GM18499 (cell line): ENCODE data around the gene C5orf63.
"Not testable (repeated sequence)": the region's sequence is repeated elsewhere in the genome, so short reads cannot be mapped to it uniquely, and the experiment has no call there.

Experiments
- ATAC-seq: cut with Tn5 transposase; IDR thresholded peaks from one replicate; pipeline ENCODE4 v1.9.1; 2021; ENCODE audit warnings: moderate number of reproducible peaks; ENCODE audit not compliant: insufficient read depth, unreplicated experiment

The C5orf63 gene

DNA sequence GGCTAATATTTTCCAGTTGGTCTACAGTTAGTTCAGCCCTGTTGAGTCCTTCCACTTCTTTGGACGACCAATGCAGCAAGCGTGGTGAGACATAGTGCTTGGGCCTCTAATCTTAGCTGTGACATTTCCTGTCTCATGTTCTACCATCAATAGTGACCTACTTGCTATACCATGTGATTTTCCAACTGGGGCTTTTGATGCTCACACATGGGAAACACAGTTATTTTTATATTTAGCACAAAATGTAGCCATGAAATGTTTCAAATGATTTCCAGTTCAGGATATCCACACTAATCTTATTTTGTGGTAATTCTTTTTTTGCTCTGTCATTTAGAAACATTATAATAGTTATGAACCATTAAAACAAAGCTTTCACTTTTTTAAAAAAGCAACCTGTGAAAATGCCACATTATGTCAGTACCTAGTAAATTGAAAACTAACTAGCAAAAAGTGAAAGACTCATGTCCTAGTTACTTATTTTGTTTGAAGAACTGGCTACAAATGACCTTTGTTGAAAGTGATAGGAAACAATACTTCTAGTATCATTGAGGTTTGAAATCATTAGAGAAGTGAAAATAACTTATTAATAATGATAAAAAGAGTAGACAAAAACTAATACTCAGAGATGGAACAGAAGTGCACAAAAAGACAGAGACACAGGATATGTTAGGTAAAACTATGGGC lies 61.2 kb downstream of the C5orf63 start:
- peak; percentile 69 for ATAC-seq

- ATAC-seq = no peak
These were observed 62.1 kb downstream of the C5orf63 start for GRCh38 chr5:127011153-127011552.

GRCh38 chr5:127010362-127010761 lies 62.9 kb downstream of the C5orf63 start:
- no peak for ATAC-seq

GRCh38 chr5:127009784-127010183 lies 63.5 kb downstream of the C5orf63 start:
- ATAC-seq = no peak

DNA sequence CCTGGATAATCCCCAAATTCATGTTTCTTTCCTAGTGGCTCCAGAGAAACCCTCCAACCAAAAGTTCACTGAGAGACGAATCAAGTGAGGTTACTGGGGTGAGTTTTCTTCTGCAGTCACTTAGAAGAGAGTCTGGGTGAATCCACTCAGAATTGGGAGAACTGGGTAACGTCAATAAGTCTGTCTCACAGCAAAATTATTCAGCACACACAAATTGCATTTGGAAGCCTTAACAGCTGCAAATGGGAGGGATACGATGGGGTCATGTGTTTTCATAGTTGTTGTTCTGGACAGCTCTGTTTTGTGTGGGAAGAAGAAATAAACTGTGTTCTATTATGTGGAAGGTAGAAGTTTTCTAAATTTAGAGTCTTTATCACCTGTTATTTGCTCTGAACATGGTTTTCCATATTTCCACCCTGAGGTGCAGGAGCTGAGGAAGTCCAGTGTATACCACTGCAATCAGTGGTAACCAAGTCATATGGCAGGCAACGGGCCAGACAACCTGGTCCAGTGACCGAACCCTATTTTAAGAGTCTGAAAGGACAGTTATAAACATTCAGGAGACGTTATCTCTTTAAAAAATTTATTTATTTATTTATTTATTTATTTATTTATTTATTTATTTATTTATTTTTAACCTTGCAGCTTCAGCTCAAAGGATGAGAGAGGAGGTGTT lies 64.9 kb downstream of the C5orf63 start:
- ATAC-seq = no peak

- ATAC-seq = no peak
These were observed 65.8 kb downstream of the C5orf63 start for GRCh38 chr5:127007522-127007921.

DNA sequence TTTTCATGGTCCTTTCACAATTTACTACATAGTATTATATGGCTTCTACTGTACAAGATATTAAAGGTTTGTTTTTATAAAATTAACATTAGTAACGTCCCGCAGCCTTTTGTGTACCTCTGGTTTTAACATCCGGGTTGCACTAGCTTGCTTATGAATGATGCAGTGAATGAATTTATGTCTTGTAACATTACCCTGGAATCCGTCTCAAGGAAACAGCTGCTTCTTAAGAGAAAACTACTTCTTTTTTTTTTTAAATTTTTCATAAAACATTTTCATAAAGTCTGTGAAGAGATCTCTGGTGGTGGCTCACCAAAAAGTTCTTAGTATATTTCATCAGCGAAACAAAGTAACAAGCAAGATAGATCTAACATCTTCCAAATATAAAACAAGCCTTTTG lies 66.6 kb downstream of the C5orf63 start:
- ATAC-seq = no peak

GRCh38 chr5:127005282-127005681 lies 68.0 kb downstream of the C5orf63 start:
- not testable (repeated sequence) for ATAC-seq

GRCh38 chr5:127004721-127005120 lies 68.6 kb downstream of the C5orf63 start:
- ATAC-seq = no peak

DNA sequence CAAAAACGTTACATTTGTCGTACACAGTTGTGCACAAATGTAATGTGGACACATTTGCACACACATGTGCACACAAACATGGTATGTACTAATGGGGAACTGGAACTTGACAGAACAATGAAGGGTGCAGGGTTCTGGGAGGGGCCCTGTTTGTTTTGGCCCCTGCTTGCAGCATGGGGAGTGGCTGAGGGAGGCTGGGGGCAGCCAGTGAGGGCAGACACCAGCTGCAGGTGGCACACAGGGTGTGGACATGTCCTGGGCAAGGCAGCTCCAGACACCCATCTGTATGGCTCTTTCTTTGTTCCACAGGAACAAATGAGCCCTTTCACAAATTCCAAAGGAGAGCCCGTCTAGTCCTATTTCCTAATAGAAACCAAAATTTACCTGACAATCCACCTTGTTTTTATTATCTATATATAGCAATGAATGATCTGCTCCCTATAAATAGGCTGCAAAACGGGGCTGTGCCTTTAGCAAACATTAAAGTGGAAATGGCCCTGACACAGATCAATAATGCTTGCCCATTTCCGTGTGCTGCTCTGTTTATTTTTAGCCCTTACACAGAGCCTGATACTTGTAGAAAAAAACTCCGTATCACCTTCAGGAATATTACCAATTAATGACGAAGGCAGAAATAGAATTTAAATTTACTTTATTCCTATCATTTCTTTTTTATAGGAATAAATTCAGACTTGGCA lies 69.4 kb downstream of the C5orf63 start:
- ATAC-seq = no peak

DNA sequence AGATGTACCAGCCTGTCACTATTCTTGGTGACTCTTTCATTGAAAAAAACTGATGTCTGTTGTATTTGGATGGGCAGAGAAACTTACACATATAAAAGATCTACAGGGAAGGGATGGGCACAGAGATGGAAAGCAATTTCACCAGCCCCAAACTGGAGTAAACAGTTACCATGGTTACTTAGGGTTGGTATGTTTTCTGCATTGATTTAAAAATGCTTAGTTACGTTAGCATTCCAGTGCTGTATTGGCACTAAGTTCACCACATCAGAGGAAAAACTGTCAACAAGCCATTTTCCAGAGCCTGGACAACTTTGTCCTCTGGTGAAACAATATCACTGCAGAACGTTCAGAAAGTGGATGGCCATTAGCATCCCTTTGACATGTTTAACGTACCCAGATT lies 70.9 kb downstream of the C5orf63 start:
- no peak for ATAC-seq

DNA sequence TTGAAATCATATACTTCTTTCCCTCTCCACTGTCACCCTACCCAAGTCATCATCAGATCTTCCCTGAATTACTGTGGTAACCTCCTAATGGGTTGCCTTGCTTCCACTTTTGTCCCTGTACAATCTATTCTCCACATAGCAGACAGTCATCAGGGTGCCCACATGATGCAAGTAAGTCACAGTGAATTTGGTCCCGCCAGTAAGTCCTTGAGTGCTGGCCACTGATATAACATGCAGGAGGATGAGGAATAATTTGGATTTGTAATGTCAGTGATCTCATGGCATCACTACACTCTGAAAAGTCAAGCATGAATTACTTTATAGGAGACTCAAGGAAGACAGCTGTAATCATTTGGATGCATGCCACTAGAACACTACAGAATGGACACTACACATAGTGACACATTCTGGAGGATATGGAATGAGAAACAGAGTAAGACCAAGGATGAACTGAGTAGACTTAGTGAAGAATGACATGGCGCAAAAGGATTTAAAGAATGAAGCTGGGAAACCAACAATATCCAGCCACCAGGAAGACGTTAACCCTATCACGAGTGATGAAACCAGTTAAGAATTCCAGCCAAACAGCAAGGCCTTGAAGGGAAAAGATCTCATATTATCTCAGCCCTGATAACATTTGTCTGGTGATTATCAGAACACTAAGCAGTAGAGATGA lies 71.5 kb downstream of the C5orf63 start:
- no peak for ATAC-seq
